K562 (cell line): ENCODE measurements around the gene NACC1. TPM values are rescaled to one million over a fixed set of nuclear protein-coding genes. Genes with fewer than 3 reads are reported as not detected.

Source experiments
- BHLHE40 ChIP-seq: IDR thresholded peaks from 2 replicates; pipeline ENCODE4 v1.6.1; 2011; ENCODE audit warnings: low read length, improper control_type of control experiment
- CCNT2 ChIP-seq: IDR thresholded peaks from 2 replicates; pipeline ENCODE4 v1.6.1; 2011; ENCODE audit warnings: borderline replicate concordance, low read depth, mild to moderate bottlenecking, moderate library complexity, mixed read lengths, low read length; ENCODE audit not compliant: insufficient read length; ENCODE audit errors: extremely low read depth
- KLF13 ChIP-seq: fragments of 450-650 bp; IDR thresholded peaks from 2 replicates; pipeline ENCODE4 v1.6.1; 2016; ENCODE audit warnings: missing genetic modification characterization, low read depth, mild to moderate bottlenecking, missing compliant biosample characterization, moderate library complexity, borderline replicate concordance
- MGA ChIP-seq: fragments of 450-650 bp; IDR thresholded peaks from 2 replicates; pipeline ENCODE4 v1.6.1; 2016; ENCODE audit warnings: mild to moderate bottlenecking, moderate library complexity
- RBM22 ChIP-seq: fragments of 200-400 bp; formaldehyde crosslinking; IDR thresholded peaks from 2 replicates; pipeline ENCODE4 v1.6.1; 2018; ENCODE audit warnings: low read length, low read depth; ENCODE audit not compliant: poor library complexity, severe bottlenecking
- SUPT5H ChIP-seq: fragments of 450-650 bp; IDR thresholded peaks from 2 replicates; pipeline ENCODE4 v1.6.1; 2016
- TFE3 ChIP-seq: fragments of 450-650 bp; formaldehyde crosslinking; IDR thresholded peaks from 2 replicates; pipeline ENCODE4 v1.4.0; 2020; ENCODE audit warnings: mild to moderate bottlenecking, mixed read lengths
- ZBTB49 ChIP-seq: sonication (generic); formaldehyde crosslinking; IDR thresholded peaks from 2 replicates; pipeline ENCODE4 v1.8.0; 2022; ENCODE audit warnings: missing genetic modification reagents, mild to moderate bottlenecking, borderline replicate concordance
- ZNF431 ChIP-seq: sonication (generic); formaldehyde crosslinking; IDR thresholded peaks from 2 replicates; pipeline ENCODE4 v1.8.0; 2022; ENCODE audit warnings: mild to moderate bottlenecking, missing genetic modification reagents
- ZNF695 ChIP-seq: fragments of 450-650 bp; formaldehyde crosslinking; IDR thresholded peaks from 2 replicates; pipeline ENCODE4 v1.4.0; 2020; ENCODE audit warnings: mild to moderate bottlenecking, moderate library complexity
- ZNF830 ChIP-seq: fragments of 250-450 bp; sonication (Bioruptor Pico); IDR thresholded peaks from 2 replicates; pipeline ENCODE4 v1.5.0; 2021; ENCODE audit warnings: mild to moderate bottlenecking
- polyA plus RNA-seq, 8 experiments: library from polyadenylated mRNA; depleted of rRNA in 4 of 8; stranded (reverse) in 5 of 8; unstranded in 3 of 8; fragments of >200 nt; fragmentation: Nextera tagmentation in 2 of 8; fragmentation: Illumina TruSeq in 1 of 8; extraction: Ambion mirVana in 2 of 8; extraction: Trizol in 1 of 8; gene quantifications; 2 replicates each; pipeline versions ENCODE4 v1.2.1 to v1.2.3, GENCODE V29; 2011 to 2014; ENCODE audit warnings: inconsistent platforms in 1 of 8, missing spikeins in 1 of 8
- total RNA-seq, 7 experiments: library from RNA; depleted of rRNA in 6 of 7; stranded (reverse); fragments of >200 nt in 6 of 7; fragmentation: Illumina TruSeq in 2 of 7; extraction: Trizol in 2 of 7; gene quantifications; 2 replicates each; pipeline versions ENCODE4 v1.2.1 to v1.2.3, GENCODE V29; 2011 to 2021; ENCODE audit warnings: low replicate concordance in 1 of 7

NACC1 gene
- total and polyA plus RNA-seq, 9 of the 15 experiments (the other 6 are each of a cell fraction or from before 2014, with no cell fraction given), result 0.04 to 96.6 (median 25.8) TPM

- TF ChIP-seq ZBTB49 (CRISPR knock-in tag), result no peak
- TF ChIP-seq BHLHE40, result peak; percentile 16; the same call in 1 of the 2 replicates
- peak; percentile 35; the same call in 1 of the 2 replicates for TF ChIP-seq TFE3
- peak; percentile 88 for TF ChIP-seq CCNT2
- peak; percentile 76 for TF ChIP-seq SUPT5H
- no peak for TF ChIP-seq ZNF695 (CRISPR knock-in tag)
- peak; percentile 89 for TF ChIP-seq RBM22
- peak; percentile 53; the same call in 1 of the 2 replicates for TF ChIP-seq MGA
- no peak for TF ChIP-seq ZNF431
- peak; percentile 92; the same call in 1 of the 2 replicates for TF ChIP-seq ZNF830 (CRISPR knock-in tag)
- TF ChIP-seq KLF13, result no peak
These were observed 20.4 kb upstream of the NACC1 start (continued) for GRCh38 chr19:13097463-13098258.
